ENCODE results near the gene DDX39A. TPM values are rescaled to one million over a fixed set of nuclear protein-coding genes. Genes with fewer than 3 reads are reported as not detected.
A peak's percentile ranks its signal among the peaks of the same experiment; 100 is the strongest.
"Not testable (repeated sequence)": the region's sequence is repeated elsewhere in the genome, so short reads cannot be mapped to it uniquely, and the experiment has no call there.

DDX39A gene
- total and polyA plus RNA-seq, 2 donors (not counting 1 experiment from before 2014, with no cell fraction given): 178 to 393 TPM

GRCh38 chr19:14397168-14397567 is 22.0 kb downstream of the DDX39A start:
- H3K9ac ChIP-seq (ENCODE audit: low read length); ATAC-seq (ENCODE audit: low read depth); H3K27ac ChIP-seq (ENCODE audit: low read length in 2 of 2); CTCF ChIA-PET; H3K4me3 ChIP-seq (ENCODE audit: control extremely low read depth in 1 of 5, extremely low read depth in 1 of 5, insufficient read depth in 1 of 5, low read depth in 2 of 5, low read length in 4 of 5); H3K4me2 ChIP-seq (replicated peaks; ENCODE audit: low read depth, low read length, poor library complexity, severe bottlenecking); H3K9me3 Mint-ChIP-seq (ENCODE audit: insufficient read depth); H3K79me2 ChIP-seq (ENCODE audit: control insufficient read depth, insufficient read depth, low read length); H2AFZ ChIP-seq (ENCODE audit: insufficient read depth, low read depth, low read length, poor library complexity, severe bottlenecking); H4K20me1 ChIP-seq (ENCODE audit: control insufficient read depth, insufficient read depth, low read length, poor library complexity, severe bottlenecking); intact Hi-C loops (cut with micrococcal nuclease); H3K27me3 ChIP-seq (replicated peaks in 1 of 4; ENCODE audit: control extremely low read depth in 1 of 4, control insufficient read depth in 3 of 4, insufficient read depth in 4 of 4, low read length in 3 of 4); H3K27me3 Mint-ChIP-seq; H3K4me3 Mint-ChIP-seq; H3K27ac Mint-ChIP-seq; POLR2A ChIA-PET; H3K9me3 ChIP-seq (ENCODE audit: control extremely low read depth in 1 of 3, control insufficient read depth in 2 of 3, insufficient read depth in 1 of 3, low read length in 2 of 3): not testable (repeated sequence)
- Histone ChIP-seq H3K4me1 (ENCODE audit: control insufficient read depth in 2 of 2, insufficient read depth in 2 of 2, low read length in 2 of 2) (peaks cover 7 to 21% of the 10 kb centered on the region in 2 donors), H3K36me3 (replicated peaks in 1 of 2; ENCODE audit: control extremely low read depth in 1 of 2, control insufficient read depth in 1 of 2, extremely low read depth in 1 of 2, insufficient read depth in 2 of 2, low read length in 1 of 2) (peaks cover 2 to 50% of the 10 kb centered on the region in 2 experiments)
- peaks cover 12% of the 10 kb centered on the region for H3K4me1 Mint-ChIP-seq
- WGBS (ENCODE audit: insufficient coverage): no CpG with 5 or more reads among the region's 16 CpGs
- DNase-seq: peak; percentile 32

GRCh38 chr19:14396730-14397129 is 22.4 kb downstream of the DDX39A start:
- H3K9ac ChIP-seq (ENCODE audit: low read length); H2AFZ ChIP-seq (ENCODE audit: insufficient read depth, low read depth, low read length, poor library complexity, severe bottlenecking); H3K27me3 Mint-ChIP-seq; H3K79me2 ChIP-seq (ENCODE audit: control insufficient read depth, insufficient read depth, low read length); intact Hi-C loops (cut with micrococcal nuclease); ATAC-seq (ENCODE audit: low read depth); H3K4me3 Mint-ChIP-seq; H3K9me3 ChIP-seq (ENCODE audit: control extremely low read depth in 1 of 3, control insufficient read depth in 2 of 3, insufficient read depth in 1 of 3, low read length in 2 of 3); H3K27ac ChIP-seq (ENCODE audit: low read length in 2 of 2); H3K4me2 ChIP-seq (replicated peaks; ENCODE audit: low read depth, low read length, poor library complexity, severe bottlenecking); DNase-seq; POLR2A ChIA-PET; H4K20me1 ChIP-seq (ENCODE audit: control insufficient read depth, insufficient read depth, low read length, poor library complexity, severe bottlenecking); H3K27ac Mint-ChIP-seq; CTCF ChIA-PET; H3K9me3 Mint-ChIP-seq (ENCODE audit: insufficient read depth); H3K4me3 ChIP-seq (ENCODE audit: control extremely low read depth in 1 of 5, extremely low read depth in 1 of 5, insufficient read depth in 1 of 5, low read depth in 2 of 5, low read length in 4 of 5); H3K27me3 ChIP-seq (replicated peaks in 1 of 4; ENCODE audit: control extremely low read depth in 1 of 4, control insufficient read depth in 3 of 4, insufficient read depth in 4 of 4, low read length in 3 of 4): not testable (repeated sequence)
- Histone ChIP-seq H3K4me1 (ENCODE audit: control insufficient read depth in 2 of 2, insufficient read depth in 2 of 2, low read length in 2 of 2) (peaks cover 7 to 17% of the 10 kb centered on the region in 2 donors), H3K36me3 (replicated peaks in 1 of 2; ENCODE audit: control extremely low read depth in 1 of 2, control insufficient read depth in 1 of 2, extremely low read depth in 1 of 2, insufficient read depth in 2 of 2, low read length in 1 of 2) (peaks cover 2 to 49% of the 10 kb centered on the region in 2 experiments)
- H3K4me1 Mint-ChIP-seq: peaks cover 11% of the 10 kb centered on the region
- WGBS (ENCODE audit: insufficient coverage): no CpG with 5 or more reads among the region's 3 CpGs
